RPMI7951 (cell line): ENCODE results near the gene GZF1. TPM values are rescaled to one million over a fixed set of nuclear protein-coding genes. Genes with fewer than 3 reads are reported as not detected.
"Not testable (repeated sequence)": the region's sequence is repeated elsewhere in the genome, so short reads cannot be mapped to it uniquely, and the experiment has no call there.

Experiments used
- DNase-seq: peaks from one replicate; pipeline ENCODE4 v3.0.0-alpha.2; 2012; ENCODE audit warnings: low read depth
- total RNA-seq: library from RNA; depleted of rRNA; stranded (reverse); fragments of >200 nt; shearing (Covaris generic); gene quantifications from 2 replicates; pipeline ENCODE4 v1.2.3, GENCODE V29; 2014

The GZF1 gene
- total RNA-seq, 1 experiment from 2014 or later: 16.2 TPM

GRCh38 chr20:23346002-23346401 is 16.0 kb upstream of the GZF1 start:
- no peak for DNase-seq

- no peak for DNase-seq
Observed at GRCh38 chr20:23347791-23348190, 14.2 kb upstream of the GZF1 start.

DNA sequence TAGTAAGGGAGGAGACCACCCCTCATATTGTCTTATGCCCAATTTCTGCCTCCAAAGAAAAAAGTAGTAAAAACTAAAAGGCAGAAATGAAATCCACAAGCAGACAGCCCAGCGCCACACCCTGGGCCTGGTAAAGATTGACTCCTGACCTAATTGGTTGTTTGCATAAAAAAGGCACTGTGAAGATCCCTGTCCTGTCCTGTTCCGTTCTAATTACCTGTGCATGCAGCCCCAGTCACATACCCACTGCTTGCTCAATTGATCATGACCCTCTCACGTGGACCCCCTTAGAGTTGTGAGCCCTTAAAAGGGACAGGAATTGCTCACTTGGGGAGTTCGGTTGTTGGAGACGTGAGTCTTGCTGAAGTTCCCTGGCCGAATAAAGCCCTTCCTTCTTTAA is 13.5 kb upstream of the GZF1 start:
- not testable (repeated sequence) for DNase-seq

DNA sequence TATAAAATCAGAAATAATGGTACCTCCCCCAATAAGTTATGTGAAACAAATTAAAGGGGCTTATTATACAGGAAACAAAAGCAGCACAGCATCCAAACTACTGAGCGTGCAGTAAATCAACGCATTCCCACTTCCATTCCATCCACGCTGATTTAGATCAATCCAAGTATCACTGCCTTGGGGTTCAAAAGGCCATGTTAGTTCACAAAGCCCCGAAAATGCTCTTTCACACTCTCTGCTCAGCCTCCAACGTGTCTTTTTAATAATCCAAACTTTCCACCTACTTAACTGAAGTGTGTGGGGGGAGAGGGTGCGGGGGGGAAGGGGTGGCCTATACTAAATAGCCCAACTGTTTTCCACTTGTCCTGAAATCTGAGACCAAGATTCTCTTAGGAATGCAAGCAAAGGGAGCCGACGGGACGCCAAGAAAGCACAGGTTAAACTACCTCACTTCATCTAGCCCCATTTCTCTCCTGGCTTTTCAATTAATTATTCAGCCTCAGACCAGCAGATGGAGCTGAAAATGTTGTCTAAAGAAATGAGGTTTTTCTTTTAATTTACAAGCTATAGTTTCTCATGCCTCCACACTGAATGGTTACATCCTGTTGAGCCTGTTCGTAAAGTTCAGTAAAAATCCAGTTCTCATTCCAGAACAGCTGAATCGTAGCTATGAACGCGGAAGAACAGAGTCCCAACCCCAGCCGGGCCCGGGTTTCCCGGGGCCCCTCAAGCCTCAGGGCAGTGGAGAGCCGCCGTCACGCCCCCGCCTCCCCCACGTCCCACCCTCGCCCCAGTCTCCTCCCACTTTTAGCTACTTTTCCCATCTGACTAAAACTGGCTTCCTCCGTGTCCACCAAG is 12.4 kb upstream of the GZF1 start:
- peak; percentile 90 for DNase-seq

GRCh38 chr20:23350196-23350903 is 11.6 kb upstream of the GZF1 start, which contains the start of gene NXT1:
Gene NXT1 (plus strand): TSS chr20:23350791. CDS start chr20:23354042, 3,251 bp downstream.
- peak; percentile 100 for DNase-seq

GRCh38 chr20:23350904-23351838 is 10.8 kb upstream of the GZF1 start:
- peak; percentile 67 for DNase-seq

- no peak for DNase-seq
Observed at GRCh38 chr20:23356203-23356602, 5.8 kb upstream of the GZF1 start.

DNA sequence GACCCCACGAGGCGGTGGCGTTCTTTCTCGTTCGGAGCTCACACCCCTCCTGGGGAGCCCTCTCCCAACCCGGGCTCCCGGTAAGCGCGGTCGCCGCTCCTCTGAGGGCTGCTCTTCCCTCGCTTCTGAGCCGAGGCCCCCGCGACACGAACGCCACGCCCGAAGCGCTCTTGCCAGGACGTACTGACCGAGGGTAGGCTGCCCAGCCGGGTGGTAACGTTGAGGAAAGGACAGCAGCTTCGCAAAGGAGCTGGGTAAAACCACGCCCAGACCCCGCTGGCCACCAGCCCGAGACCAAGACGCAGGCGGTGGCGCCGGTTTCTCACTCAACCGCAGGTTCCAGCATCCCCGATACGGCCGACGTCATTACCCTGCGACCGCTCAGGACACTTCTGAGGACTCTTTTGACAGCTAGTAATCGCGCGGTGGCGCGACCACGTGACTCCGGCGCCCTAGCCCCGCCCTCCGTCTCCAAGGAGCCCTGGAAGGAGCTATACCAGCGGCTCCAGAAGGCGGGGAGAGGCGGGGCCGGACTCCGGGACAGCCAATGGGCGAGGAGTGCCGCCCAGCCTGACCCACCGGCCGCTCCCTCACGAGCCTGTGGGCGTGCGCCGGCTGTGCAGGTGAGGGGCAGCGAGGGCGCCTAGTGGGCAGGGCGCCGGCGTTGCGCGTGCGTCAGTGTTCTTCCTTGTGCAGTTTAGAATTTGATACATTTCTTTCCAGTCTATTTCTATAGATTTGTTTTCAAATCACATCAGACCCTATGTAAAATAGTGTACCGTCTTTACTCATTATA is 4.0 kb upstream of the GZF1 start:
- peak; percentile 100 for DNase-seq

- no peak for DNase-seq
Observed at GRCh38 chr20:23358563-23358906, 3.4 kb upstream of the GZF1 start.

- DNase-seq: no peak
Observed at GRCh38 chr20:23358923-23359593, 2.9 kb upstream of the GZF1 start.

- no peak for DNase-seq
Observed at GRCh38 chr20:23360531-23360930, 1.5 kb upstream of the GZF1 start.

- DNase-seq: no peak
Observed at GRCh38 chr20:23361119-23361475, 885 bp upstream of the GZF1 start.

DNA sequence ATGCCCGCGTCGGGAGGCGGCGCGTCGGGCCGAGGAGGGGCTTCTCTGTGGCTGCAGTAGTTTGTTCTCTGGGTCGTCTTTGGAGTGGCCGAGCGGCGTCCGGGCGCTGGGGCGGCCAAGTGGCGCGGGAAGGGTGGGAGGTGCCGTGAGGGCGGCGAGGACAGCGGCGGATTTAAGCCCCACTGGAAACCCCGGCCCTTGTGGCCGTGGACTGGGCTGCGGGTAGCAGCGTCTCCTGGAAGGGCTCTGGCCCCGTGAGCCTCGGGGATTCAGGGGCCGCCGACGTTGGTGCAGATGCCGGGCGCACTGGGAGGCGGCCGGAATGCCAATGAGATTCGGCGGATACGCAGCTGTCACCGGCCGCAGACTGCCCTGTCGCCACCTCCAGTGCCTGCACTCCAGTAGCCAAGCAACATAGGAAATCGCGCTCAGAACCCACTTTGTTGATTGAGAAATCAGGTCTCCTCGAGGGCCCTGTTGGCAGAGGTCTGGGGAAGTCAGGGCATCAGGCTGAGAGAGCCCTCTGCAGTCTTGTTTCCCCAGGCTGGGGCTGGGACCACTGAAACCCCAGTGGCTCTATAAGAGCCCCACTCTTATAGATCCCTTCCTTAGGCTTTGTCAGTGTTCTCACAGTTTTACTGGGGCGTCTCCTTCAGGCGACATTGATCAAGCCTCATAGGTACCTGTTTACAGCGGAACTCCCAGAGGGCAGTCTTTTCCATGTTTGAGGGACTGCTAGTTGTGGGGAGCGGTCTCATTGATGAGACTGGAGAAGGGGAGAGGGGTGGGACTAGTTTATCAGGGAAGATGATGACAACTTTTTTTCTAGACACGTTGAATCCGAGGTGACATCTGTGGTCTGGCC is 642 bp downstream of the GZF1 start:
- DNase-seq: peak; percentile 54

DNA sequence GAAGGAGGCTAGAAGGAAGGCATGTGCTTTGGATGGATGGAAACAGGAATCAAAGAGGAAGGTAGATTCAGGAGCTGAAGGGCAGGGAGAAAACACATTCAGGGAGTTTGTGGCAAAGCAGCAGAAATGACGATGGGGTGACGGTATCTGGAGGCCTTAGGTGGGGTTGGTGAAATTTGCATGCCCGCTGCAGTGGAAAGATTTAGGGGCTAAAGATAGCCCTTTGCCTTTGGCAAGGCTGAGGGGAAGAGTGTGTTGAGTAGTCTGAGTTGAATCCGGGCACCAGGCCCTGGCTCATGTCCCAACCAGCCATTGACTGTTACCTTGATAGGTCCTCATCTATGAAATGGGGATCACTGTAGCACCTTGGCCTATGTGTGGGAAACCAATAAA is 1.3 kb downstream of the GZF1 start:
- peak; percentile 52 for DNase-seq

DNA sequence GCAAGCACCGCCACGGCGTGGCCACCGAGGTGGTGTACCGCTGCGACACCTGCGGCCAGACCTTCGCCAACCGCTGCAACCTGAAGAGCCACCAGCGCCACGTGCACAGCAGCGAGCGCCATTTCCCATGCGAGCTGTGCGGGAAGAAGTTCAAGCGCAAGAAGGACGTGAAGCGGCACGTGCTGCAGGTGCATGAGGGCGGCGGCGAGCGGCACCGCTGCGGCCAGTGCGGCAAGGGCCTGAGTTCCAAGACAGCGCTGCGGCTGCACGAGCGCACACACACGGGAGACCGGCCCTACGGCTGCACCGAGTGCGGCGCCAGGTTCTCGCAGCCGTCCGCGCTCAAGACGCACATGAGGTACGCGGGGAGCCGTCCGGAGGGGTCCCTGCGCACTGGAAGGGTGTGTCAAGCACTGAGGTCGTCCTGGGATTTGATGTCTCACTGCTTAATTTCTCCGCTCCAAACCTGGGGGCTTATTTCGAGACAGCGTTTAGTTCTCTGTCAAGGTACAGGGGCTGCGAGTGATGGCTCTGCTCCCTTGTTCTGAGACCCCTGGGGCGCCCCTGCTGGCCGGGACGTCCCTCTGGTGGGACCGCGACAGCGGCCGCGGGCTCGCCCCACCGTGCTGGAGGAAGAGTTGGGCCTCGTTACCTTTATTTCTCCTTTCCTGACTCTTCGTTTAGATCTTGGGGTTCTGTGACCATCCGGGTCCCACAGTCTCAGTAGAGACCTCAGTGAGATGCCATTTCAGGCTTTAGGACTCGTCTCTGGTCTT is 3.6 kb downstream of the GZF1 start:
- DNase-seq: no peak

DNA sequence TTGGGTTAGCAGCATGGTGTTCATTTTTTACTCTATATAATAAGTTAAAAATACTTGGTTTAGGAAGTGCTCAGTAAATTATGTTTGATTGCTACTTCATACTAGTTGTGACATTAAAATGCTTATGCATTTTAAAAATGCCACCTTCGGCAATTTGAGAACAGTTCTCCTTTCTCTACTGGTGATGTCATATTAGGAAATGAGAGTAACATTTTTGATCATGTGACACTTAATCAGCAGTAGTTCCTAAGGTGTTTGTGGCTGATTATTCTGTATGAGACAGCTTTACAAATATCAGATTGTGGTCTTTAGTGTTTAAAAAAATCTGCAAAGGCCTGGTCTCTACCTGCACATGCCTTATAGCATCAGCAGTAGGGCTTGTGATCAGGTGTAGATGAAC is 4.4 kb downstream of the GZF1 start:
- no peak for DNase-seq

- DNase-seq: peak; percentile 48
Observed at GRCh38 chr20:23367770-23368169, 5.8 kb downstream of the GZF1 start.

DNA sequence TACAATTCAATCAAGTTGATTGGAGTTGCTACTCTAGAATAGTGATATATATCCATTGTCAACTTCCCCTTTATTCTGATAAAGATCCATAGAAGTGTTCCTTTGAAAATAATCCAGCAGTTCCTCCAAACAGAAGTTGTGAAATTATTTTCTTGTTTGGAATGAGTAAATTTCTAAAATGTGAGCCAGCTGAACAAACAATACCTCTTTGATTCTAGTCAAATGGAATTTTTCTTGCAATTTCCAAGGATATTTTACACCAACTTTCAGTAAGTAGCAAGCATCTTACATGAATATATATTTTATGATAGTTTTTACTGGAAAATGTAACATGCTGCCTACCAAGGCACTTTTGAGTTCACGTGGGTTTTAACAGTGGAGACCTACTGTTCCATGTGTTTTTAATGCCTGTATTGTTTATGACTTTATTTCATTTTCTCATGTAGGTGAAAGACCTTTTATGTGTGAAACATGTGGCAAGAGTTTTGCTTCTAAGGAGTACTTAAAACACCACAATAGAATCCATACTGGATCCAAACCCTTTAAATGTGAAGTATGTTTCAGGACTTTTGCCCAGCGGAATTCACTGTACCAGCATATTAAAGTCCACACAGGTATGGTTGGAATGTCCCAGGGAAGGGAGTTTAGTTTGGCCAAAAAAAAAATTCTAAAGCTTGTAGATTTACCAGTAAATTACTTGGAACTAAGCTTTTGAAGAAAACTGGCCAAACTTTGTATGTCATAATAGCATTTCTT is 6.5 kb downstream of the GZF1 start:
- no peak for DNase-seq
